Stimulated activated CD4-positive, alpha-beta T cell treated with anti-CD3 and anti-CD28 coated beads, Interleukin-12 subunit alpha, Interleukin-12 subunit beta, amount 100 ng/mL, for 48 hours (primary cell): ENCODE measurements around the gene PTGR2.
"Not testable (repeated sequence)": the region's sequence is repeated elsewhere in the genome, so short reads cannot be mapped to it uniquely, and the experiment has no call there.

Experiments used
- DNase-seq, 3 donors: peaks; one replicate each; pipeline ENCODE4 v3.0.0-alpha.2; 2020; ENCODE audit warnings: low read depth in 2 of 3, low spot score in 1 of 3

Gene PTGR2

GRCh38 chr14:73886449-73887317 is 35.1 kb downstream of the PTGR2 start, which contains the start of gene ZNF410:
TSS of gene ZNF410 (plus strand) at chr14:73886859. CDS start at chr14:73892176, 5,317 bp downstream.
- DNase-seq, result peak; percentile 91 to 94 (median 91)

GRCh38 chr14:73887318-73887616 is 35.6 kb downstream of the PTGR2 start:
- no peak for DNase-seq

GRCh38 chr14:73887694-73888459 is 36.2 kb downstream of the PTGR2 start:
- no peak for DNase-seq

GRCh38 chr14:73888460-73888725 is 36.8 kb downstream of the PTGR2 start:
- no peak for DNase-seq

- DNase-seq, result no peak
These were observed 37.3 kb downstream of the PTGR2 start for GRCh38 chr14:73888971-73889370.

GRCh38 chr14:73889376-73889775 is 37.7 kb downstream of the PTGR2 start:
- DNase-seq, result no peak

GRCh38 chr14:73894180-73894687 is 42.6 kb downstream of the PTGR2 start:
- DNase-seq, result not testable (repeated sequence)

GRCh38 chr14:73895939-73896338 is 44.3 kb downstream of the PTGR2 start:
- DNase-seq, result no peak

- no peak for DNase-seq
These were observed 44.9 kb downstream of the PTGR2 start for GRCh38 chr14:73896521-73896920.

GRCh38 chr14:73903028-73903427 is 51.4 kb downstream of the PTGR2 start:
- no peak for DNase-seq

- DNase-seq, result no peak
These were observed 58.0 kb downstream of the PTGR2 start for GRCh38 chr14:73909681-73910080.

- DNase-seq, result no peak
These were observed 61.6 kb downstream of the PTGR2 start for GRCh38 chr14:73913256-73913655.

- DNase-seq, result no peak
These were observed 64.7 kb downstream of the PTGR2 start for GRCh38 chr14:73916324-73916723.

GRCh38 chr14:73919457-73919856 is 67.8 kb downstream of the PTGR2 start:
- DNase-seq, result not testable (repeated sequence)

GRCh38 chr14:73924337-73924736 is 72.7 kb downstream of the PTGR2 start:
- DNase-seq, result no peak
